HG03378 (cell line): ENCODE data around the gene COL6A2.
"Not testable (repeated sequence)": the region's sequence is repeated elsewhere in the genome, so short reads cannot be mapped to it uniquely, and the experiment has no call there.

Experiments
- ATAC-seq: cut with Tn5 transposase; IDR thresholded peaks from one replicate; pipeline ENCODE4 v1.9.1; 2021; ENCODE audit warnings: mild to moderate bottlenecking, moderate library complexity; ENCODE audit not compliant: unreplicated experiment

The COL6A2 gene

DNA sequence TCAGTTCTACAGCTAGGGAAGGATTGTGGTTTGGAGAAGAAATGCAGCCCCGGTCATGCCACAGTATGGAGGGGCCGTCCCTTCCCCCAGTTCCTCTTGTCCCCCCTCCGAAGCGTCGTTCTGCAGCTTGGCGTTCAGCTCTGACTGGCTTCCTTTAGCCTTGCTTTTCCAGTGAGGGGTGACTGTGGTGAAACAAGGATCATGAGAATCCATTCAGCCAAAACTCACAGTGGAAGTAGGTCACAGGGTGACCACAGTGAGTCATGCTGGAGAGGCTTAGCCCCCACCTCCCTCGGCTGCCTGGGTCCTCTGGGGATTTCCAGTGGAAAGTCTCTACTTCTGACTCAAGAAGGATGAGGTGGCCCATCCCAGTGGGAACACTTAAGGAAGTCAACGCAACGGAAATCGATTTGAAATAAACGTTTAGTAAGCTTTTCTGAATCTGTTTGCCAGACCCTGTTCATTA, 37.3 kb upstream of the COL6A2 start:
- ATAC-seq, result no peak

DNA sequence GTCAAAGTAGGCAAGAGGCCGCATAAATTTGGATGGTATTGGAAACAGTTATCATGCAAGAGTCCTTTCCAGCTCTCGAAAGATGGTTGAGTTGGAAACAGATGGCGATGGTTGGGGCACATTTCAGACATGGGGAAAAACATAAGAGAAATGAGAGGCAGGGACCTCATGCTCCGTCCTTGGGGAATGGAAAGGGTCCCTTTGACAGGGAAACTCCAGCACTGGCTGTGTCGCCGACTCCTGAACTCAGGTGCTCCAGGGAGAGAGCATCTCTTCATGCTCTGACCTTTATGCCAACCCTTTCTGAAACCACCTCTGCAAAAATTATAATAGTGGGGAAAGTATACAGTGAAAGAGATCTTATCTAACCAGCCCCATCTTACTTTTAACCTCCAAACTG, 36.8 kb upstream of the COL6A2 start:
- ATAC-seq, result no peak

DNA sequence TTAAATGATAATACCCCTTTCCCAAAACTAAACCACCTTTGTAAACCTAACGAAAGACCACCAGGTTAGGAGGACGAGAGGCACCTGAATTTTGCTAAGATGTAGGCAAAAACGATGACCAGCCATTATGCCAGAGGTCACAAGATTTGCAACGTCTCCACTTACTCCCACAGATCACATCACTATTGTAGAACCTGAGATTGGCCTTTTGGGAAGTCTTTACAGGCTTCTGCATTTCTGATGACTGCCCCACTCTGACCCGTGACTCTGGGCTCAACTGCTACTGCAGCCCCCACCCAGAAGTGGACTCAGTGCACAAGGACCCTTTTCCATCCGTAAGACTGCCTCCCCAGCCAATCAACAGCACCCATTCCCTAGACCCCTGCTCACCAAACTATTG, 36.4 kb upstream of the COL6A2 start:
- ATAC-seq, result no peak

DNA sequence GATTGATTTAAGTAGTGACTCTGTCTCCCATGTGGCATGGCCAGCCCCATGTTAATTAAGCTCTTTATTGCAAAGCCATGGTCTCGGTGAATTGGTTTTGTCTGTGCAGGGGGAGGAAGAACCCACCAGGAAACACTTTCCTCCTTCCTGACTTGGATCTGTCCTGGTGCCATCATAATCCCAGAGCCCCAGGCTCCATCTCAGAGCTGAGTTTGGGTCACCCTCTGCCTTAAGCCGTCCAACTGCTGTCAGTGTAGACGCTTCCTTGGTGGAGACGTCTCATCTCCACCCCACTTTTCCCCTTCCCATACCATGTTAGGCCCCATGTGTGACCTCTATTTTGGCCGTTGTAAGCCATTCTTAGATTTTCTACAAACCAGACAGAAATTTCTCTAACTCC, 36.0 kb upstream of the COL6A2 start:
- no peak for ATAC-seq

DNA sequence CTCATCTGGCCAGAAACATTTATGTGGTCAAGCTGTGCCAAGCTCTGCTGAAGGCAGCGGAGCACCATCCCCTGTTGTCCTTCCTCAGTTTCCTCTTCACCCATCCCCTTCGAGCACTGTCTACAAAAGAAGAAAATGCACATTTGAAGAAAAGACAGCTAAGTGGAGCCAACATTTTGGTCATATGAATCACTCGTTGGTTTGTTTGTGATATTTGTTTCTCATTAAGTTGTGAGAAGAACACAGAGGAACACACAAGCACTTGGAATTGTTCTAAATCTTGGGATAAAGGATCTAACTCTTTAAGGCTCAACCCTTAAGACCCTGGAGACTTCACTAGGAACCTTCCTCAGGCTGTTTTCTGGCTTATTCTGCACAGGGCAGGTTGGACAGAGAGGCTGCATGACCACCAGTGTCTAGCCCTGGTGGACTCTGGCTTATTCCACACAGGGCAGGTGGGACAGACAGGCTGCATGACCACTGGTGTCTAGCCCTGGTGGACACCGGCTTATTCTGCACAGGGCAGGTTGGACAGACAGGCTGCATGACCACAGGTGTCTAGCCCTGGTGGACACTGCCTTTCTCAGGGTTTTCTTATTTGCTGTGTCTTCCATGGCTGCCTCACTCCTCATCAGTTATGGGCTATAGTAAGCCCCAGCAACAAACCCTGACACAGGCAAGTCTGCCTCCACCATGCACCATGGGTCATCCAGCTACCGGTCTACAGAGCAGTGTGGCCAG, 35.3 kb upstream of the COL6A2 start:
- ATAC-seq, result no peak

DNA sequence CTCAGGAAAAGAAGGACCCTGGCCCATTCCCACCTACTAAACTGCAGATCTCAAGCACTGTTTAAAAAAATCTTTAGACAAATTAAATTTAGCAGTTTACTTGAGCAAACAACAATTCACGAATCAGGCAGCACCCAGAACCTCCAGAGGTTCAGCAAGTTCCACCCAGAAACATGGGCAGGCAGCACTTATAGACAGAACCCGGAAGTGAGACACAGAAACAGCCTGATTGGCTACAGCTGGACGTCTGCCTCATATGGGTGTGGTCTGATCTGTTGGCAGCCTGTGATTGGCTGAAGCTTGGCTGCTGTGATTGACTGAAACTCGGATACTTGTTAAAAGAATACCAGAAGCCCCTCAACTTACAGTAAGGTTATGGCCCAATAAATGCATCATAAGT, 34.7 kb upstream of the COL6A2 start:
- no peak for ATAC-seq

DNA sequence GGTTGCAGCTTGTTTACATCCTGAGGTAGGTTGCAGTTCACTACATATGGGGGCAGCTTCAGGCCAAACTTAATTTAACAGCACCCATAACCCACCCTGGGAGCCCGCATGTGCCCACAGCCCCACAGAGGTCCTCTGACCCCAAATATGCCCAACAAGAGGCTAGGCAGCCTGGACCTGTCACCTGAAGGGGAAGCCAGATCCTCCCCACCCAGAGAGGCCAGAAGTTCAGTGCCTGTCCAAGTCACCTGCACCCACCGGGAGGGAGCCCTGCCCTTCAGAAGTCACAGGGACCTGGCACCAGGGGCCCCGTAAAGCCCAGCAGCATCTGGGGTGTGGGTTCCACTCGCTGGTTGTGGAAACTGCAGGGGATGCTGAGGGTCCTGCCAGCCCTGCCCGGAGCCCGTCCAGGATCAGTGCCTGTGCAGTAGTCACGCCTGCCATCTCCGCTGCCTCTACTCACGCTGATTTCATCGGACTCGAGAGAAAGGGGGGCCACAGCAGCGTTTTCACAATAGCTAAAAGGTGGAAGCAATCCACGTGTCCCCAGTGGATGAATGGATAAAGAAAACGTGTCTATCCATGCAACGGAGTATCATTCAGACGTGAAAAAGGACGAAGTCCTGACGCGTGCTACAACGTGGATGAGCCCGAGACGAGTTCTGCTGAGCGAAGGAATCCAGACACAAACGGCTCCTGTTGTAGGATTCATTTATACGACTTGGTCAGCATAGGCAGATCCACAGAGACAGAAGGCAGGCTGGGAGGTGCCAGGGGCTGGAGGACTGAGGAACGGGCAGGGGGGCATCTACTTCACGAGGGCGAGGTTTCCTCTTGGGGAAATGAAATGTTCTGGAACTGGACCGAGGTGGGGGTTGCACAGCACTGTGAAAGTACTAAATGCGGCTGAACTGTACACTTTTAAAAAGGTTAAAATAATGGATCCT, 33.9 kb upstream of the COL6A2 start:
- ATAC-seq, result no peak

DNA sequence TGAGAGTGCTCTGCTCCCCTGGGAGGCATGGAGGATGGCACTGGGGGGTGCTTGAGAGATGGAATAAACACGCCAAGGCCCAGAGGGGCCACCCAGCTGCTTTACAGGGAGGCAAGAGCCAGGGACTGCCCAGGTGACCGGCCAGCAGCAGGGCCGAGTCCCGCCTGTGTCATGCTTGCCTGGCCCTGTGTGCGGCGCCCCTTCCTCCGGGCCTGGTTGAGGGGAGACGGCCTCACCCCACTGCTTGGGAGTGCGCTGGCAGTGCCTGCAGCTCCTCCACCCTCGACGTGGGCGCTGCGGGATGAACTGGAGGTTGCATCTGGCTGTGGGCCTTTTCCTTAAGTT, 33.1 kb upstream of the COL6A2 start:
- no peak for ATAC-seq

DNA sequence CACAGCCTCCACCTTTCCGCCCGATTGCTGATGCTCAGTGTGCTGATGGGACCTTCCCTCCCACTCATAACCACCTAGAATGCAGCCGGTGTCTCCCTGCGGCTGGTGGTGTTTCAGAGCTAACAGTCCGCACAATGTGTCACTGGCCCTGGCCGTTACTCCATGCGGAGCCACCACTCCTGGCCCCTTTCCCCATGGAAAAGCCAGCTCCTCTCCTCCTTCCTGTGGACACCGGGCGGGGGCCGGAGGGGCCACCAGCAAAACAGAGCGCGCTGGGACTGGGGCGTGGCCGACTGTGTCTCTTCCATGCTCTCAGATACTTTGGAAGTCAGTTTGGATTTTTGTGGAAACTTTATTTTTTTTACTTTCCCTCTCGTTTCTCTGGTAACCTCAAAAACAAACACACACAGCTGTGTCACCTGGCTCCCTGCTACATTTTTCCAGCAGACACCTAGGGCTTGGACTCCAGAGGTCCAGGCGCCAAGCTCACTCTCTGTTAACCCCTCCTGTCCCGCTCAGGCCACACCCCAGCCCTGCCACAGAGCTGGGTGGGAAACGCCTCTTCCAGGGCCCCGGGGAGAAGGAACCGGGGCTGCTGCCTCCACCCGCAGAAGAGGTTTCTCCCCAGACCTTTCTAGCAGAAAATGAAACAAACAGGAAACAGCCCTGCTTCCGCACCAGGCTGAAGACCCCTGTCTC, 32.5 kb upstream of the COL6A2 start:
- ATAC-seq, result no peak

DNA sequence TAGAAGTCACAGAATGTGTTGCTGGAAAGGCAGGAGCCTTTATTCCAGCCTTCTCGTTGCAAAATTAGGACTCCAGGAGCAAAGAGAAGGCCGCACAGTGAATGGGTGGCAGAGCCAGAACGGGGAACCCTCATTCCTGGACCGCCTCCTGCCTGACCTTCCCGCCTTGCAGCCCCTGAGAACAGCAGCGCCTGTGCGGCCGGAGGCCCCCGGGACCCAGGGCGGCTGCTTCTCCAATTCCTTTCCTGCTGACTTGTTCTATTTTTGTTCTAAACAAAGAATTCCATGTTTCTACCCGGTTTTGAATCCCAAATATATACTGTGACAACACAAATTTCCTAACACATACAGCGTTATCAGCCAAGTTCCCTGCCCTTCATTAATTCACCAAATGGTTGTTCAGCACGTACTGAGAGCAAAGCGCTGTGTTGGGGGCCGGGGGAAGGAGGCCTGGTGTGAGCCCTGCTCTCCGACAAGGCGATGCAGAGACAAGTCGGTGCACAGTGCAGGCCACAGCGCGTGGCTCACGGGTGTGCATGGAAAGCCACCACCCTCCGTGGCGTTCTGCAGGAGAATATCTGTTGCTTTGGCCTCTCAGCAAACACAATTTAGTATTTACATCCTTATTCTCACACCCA, 31.9 kb upstream of the COL6A2 start:
- no peak for ATAC-seq

DNA sequence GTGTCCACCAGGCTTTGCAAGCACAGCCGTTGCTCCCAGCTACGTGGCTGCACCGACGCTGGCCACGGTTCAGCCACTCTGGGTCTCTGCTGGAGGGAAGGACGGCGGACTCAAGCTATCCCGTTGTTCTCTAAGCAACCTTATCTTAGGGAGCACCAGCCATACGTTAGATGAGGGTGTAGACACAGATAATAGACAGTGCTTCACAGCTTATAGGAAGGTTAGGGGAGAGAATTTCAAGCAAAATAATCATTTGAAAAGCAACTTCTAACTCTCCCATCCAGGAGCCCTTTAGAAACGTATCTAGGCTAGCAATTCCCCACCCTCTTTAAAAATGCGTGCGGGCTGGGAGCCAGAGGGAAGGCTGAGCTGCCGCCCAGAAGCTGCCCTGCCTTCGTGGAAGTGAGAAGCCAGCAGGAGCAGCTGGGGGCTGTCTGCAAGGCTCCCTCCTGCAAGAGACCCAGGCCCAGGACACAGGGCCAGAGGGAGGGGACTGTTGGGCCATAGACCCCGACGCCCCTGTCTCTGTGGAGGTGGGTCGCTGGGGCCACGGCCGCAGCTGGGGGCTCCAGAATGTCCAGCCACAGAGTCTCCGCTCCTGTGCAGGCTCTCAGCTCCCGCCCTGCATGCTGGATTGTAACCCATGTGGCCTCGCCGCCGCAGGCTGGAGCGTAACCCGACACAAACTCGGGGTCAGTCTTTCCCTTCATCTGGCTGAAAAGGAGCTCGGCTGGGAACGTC, 31.2 kb upstream of the COL6A2 start:
- ATAC-seq, result no peak

DNA sequence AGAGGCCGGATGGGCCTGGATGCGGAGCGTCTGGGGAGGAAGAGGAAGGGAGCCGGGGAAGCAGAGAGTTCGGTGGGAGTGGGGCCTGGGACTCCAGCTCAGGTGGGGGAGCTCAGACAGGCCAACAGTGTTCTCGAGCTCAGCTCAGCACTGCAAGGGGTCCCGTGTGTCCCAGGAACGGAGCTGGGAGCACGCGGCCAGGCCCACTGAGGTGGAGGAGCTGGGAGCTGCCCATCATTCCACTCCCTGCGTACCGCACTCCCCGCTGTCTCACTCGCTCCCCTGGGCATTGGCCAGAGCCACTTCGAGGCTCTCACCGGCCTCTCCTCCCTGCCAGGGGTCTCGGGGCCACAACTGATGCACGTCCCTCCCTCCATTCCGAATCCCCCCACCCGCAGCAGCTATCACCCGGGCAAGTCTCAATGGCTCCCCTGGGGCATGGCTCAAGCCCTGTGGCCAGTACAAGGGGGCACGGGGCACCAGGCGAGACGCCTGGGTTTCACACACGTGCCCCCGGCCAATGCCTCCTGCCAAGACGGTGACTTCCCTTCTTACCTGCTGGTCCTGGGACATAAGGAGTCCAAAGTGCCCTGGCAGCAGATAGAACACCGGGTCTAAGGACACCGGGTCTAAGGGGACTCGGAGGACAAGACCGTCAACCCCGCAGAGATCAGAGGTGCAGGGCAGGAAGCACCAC, 30.3 kb upstream of the COL6A2 start:
- ATAC-seq, result no peak

DNA sequence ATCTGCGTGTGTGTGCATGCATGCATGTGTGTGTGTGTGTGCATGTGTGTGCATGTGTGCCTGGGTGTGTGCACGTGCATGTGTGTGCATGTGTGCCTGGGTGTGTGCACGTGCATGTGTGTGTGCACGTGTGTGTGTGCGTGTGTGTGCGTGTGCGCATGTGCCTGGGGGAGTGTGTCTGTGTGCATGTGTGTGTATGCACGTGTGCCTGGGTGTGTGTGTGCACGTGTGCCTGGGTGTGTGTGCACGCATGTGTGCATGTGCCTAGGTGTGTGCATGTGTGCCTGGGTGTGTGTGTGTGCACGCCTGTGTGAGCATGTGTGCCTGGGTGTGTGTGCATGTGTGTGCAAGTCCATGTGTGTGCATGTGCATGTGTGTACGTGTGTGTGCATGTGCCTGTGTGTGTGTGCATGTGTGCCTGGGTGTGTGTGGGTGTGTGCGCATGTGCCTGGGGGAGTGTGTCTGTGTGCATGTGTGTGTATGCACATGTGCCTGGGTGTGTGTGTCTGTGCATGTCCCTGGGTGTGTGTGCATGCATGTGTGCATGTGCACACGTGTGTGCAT, 29.3 kb upstream of the COL6A2 start:
- ATAC-seq, result no peak

DNA sequence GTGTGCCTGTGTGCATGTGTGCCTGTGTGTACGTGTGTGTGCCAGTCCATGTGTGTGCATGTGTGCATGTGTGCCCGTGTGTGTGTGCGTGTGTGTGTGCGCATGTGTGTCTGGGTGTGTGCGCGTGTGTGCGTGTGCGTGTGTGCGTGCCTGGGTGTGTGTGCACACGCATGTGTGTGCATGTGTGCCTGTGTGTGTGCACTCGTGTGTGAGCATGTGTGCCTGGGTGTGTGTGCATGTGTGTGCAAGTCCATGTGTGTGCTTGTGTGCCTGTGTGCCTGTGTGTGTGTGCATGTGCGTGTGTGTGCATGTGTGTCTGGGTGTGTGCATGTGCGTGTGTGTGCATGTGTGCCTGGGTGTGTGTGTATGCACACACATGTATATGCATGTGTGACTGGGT, 28.7 kb upstream of the COL6A2 start:
- ATAC-seq, result no peak

DNA sequence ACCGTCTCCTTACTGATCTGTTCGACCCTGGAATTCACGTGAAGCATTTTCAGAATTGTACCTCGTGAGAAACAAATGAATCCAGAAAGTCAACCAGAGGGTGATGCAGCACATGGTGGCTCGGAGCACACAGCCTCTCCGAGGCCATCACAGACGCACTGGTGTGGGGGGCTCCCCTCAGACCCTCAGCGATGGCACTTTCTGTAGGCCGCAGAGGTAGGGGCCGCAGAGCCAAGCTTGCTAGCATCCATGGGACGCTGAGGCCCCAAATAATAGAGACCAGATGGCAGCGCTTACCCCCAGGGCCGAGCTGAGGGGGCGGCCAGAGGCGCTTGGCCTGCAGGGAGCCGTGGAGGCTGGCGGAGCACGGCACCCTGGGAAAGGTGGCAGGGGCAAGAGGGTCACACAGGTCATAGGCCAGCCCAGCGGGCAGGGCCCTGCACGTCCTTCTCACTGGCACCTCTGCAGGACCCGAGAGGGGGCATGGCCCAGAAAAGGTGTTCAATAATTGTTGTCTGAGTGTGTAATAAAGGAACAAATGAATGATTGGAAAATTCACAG, 28.1 kb upstream of the COL6A2 start:
- no peak for ATAC-seq

DNA sequence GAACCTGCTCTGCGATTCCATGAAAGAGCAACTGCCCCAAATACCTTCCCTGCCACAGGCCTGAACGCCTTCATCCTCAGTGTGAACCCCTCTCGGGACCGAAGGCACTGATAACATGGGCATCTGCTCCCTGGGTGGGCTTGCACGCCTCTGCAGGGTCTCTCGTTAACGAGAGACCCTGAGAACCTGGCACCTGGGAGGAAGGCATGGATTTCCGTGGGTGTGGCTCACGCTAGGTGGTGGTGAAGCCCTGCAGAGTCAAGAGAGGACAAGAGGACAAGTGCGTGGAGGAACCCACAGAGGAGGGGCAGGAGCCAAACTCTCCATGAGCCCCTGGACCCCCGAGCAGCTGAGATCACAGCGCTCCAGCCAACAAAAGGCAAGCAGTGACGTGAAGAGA, 26.8 kb upstream of the COL6A2 start:
- ATAC-seq, result no peak

DNA sequence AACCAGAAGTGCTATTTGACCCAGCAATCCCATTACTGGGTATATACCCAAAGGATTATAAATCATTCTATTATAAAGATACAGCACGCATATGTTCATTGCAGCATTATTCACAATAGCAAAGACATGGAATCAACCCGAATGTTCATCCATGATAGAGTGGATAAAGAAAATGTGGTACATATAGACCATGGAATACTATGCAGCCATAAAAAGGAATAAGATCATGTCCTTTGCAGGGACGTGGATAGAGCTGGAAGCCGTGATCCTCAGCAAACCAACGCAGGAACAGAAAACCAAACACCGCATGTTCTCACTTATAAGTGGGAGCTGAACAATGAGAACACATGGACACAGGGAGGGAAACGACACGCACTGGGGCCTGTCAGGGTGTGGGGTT, 21.2 kb upstream of the COL6A2 start:
- ATAC-seq, result not testable (repeated sequence)

DNA sequence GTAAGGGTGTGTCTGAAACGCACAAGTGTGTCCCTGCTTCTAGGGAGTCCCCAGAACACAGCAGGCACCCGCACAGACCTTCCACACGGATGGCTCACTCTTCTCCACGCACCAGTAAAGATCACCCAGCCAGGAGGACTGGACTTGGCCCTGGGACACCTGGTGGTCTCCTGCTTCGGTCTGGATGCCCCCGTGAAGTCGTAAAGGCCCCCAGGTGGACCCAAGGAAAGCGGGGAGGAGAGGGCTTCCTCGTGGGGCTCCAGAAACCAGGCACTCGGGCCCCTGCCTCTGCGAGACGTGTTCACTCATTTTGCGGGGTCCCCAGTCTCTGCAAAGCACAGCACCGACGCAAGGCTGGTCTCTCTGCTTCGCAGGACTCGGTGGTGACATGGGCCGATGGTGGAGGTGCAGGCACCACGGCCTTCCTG, 20.2 kb upstream of the COL6A2 start:
- ATAC-seq, result no peak

DNA sequence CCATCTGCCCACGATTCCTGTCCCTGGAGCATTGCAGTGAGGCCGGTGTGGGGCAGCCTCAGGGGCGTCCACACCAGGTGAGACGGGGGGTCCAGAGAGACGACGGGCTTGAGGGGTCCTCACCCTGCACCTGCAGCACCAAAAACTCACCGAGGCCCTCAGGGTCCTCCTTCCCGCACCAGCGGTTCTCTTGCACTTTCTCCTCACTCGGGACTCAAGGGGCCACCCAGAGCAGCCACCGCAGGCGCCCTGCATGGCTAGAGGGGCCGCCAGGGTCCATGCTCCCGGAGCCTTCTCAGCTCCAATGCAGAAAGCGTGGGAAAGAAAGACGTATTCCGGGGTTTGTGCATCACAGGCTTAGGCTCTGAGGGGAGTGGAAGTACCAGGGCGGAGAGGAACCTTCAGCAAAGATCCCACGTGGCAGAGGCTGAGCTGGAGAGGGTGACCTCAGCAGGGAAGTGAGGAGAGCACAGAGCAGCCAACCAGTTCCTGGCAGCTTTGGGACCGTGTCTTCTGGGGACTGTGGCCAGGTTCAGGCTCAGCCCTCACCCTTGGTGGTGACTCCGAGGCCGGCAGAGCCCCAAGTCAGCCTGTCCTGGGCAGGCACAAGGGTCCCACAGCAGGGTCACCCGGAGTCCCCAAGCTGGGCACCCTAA, 19.5 kb upstream of the COL6A2 start:
- ATAC-seq, result no peak
